ENCODE data around the gene EEF1A2.

EEF1A2 gene

DNA sequence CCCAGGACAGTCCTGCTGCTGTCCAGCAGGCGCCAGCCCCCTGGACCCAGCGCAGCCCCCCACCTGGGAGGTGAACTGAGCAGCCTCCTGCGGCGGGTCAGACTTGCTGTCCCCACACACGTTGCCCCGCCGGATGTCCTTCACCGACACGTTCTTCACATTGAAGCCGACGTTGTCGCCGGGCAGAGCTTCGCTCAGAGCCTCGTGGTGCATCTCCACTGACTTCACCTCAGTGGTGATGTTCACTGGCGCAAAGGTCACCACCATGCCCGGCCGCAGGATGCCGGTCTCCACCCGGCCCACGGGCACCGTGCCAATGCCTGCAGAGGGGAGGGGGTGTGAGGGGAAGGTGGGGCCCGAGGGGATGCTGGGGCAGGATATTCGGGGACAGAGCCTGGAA lies 8.5 kb downstream of the EEF1A2 start:
- POLR2A ChIA-PET: no interaction called here
- TF ChIP-seq NFRKB (IDR thresholded peaks at IDR 0.05) (no peak), FOXA1 (IDR thresholded peaks at IDR 0.05) (no peak), TARDBP (IDR thresholded peaks at IDR 0.05) (no peak), L3MBTL2 (conservative IDR thresholded peaks at IDR 0.05) (no peak)
- CTCF ChIA-PET: no interaction called here
- DNase-seq (ENCODE audit: extremely low spot score): no peak

DNA sequence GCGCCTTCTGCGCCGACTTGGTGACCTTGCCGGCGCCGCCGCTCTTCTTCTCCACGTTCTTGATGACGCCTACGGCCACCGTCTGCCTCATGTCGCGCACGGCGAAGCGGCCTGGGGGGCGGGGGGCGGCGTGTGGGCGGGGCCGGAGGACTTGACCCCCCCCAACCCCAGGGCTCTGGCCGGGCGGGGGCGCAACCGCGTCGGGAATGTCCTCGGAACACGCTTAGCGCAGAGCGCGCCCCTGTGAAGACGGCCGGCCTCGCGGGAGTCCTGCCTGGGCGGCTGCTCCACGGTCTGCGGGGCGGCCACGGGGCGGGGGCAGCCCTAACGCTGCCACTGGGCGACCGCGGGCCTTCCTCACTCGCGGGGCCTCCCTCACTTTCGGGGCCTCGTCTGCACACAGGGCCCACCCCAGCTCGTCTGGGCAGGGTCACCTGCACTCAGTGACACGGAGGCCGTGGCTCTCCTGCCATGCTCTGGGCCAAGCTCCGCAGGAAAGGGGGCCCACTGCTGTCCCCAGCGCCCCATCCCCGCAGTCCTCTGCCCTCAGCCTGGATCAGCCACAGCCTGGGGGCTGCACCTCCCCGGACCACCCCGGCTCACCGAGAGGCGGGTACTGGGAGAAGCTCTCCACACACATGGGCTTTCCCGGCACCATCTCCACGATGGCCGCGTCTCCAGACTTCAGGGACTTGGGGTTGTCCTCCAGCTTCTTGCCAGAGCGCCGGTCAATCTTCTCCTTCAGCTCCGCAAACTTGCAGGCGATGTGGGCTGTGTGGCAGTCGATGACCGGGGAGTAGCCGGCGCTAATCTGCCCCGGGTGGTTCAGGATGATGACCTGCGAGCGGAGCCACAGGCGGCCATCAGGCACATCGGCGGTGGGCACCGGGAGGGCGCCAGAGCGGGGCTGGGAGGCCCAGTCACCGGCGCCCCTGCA lies 10.3 kb downstream of the EEF1A2 start:
- CTCF ChIA-PET: no interaction called here
- POLR2A ChIA-PET: no interaction called here
- no peak for DNase-seq (ENCODE audit: extremely low spot score)
- no peak for TF ChIP-seq TARDBP (IDR thresholded peaks at IDR 0.05)
- no peak for TF ChIP-seq ARNT (IDR thresholded peaks at IDR 0.05)
- no peak for TF ChIP-seq SP1 (IDR thresholded peaks at IDR 0.05)
- no peak for TF ChIP-seq CTBP1 (IDR thresholded peaks at IDR 0.05; ENCODE audit: borderline replicate concordance)
- TF ChIP-seq FOXA1 (IDR thresholded peaks at IDR 0.05): no peak
- no peak for TF ChIP-seq PKNOX1 (IDR thresholded peaks at IDR 0.05)
- TF ChIP-seq LEF1 (IDR thresholded peaks at IDR 0.05; ENCODE audit: borderline replicate concordance): no peak
- TF ChIP-seq FOXK2 (IDR thresholded peaks at IDR 0.05): no peak
- TF ChIP-seq HDGF (IDR thresholded peaks at IDR 0.05; ENCODE audit: borderline replicate concordance): no peak
- TF ChIP-seq ZNF384 (IDR thresholded peaks at IDR 0.05): no peak
- TF ChIP-seq NFRKB (IDR thresholded peaks at IDR 0.05): no peak
- TF ChIP-seq FOXM1 (IDR thresholded peaks at IDR 0.05; ENCODE audit: borderline replicate concordance): no peak
- no peak for TF ChIP-seq SUZ12 (IDR thresholded peaks at IDR 0.05)
- no peak for TF ChIP-seq BHLHE40 (IDR thresholded peaks at IDR 0.05; ENCODE audit: borderline replicate concordance)
- TF ChIP-seq L3MBTL2 (conservative IDR thresholded peaks at IDR 0.05): no peak
- TF ChIP-seq ELF4 (IDR thresholded peaks at IDR 0.05): no peak

GRCh38 chr20:63487781-63488241 lies 11.1 kb downstream of the EEF1A2 start:
- ChIA-PET POLR2A (no interaction called here), CTCF (no interaction called here)
- TF ChIP-seq FOXA1 (IDR thresholded peaks at IDR 0.05) (no peak), L3MBTL2 (conservative IDR thresholded peaks at IDR 0.05) (no peak), NFRKB (IDR thresholded peaks at IDR 0.05) (no peak), CTBP1 (IDR thresholded peaks at IDR 0.05; ENCODE audit: borderline replicate concordance) (no peak), SUZ12 (IDR thresholded peaks at IDR 0.05) (no peak), FOXK2 (IDR thresholded peaks at IDR 0.05) (no peak)
- DNase-seq (ENCODE audit: extremely low spot score): no peak

GRCh38 chr20:63487116-63487764 lies 11.6 kb downstream of the EEF1A2 start:
- TF ChIP-seq ARNT (IDR thresholded peaks at IDR 0.05) (no peak), FOXA1 (IDR thresholded peaks at IDR 0.05) (no peak), L3MBTL2 (conservative IDR thresholded peaks at IDR 0.05) (no peak), HDGF (IDR thresholded peaks at IDR 0.05; ENCODE audit: borderline replicate concordance) (no peak), TARDBP (IDR thresholded peaks at IDR 0.05) (no peak), NFRKB (IDR thresholded peaks at IDR 0.05) (no peak), PKNOX1 (IDR thresholded peaks at IDR 0.05) (no peak), ELF4 (IDR thresholded peaks at IDR 0.05) (no peak), FOXM1 (IDR thresholded peaks at IDR 0.05; ENCODE audit: borderline replicate concordance) (no peak), SP1 (IDR thresholded peaks at IDR 0.05) (no peak), BHLHE40 (IDR thresholded peaks at IDR 0.05; ENCODE audit: borderline replicate concordance) (no peak), CTBP1 (IDR thresholded peaks at IDR 0.05; ENCODE audit: borderline replicate concordance) (no peak), FOXK2 (IDR thresholded peaks at IDR 0.05) (no peak), LEF1 (IDR thresholded peaks at IDR 0.05; ENCODE audit: borderline replicate concordance) (no peak), ZNF384 (IDR thresholded peaks at IDR 0.05) (no peak), SUZ12 (IDR thresholded peaks at IDR 0.05) (no peak)
- ChIA-PET CTCF (no interaction called here), POLR2A (interaction anchor here (1.0 kb wide), 1 partner anchor 34 kb away, joined by 3 read pairs; no protein-coding TSS in a partner anchor)
- no peak for DNase-seq (ENCODE audit: extremely low spot score)

- TF ChIP-seq SUZ12 (IDR thresholded peaks at IDR 0.05) (no peak), LEF1 (IDR thresholded peaks at IDR 0.05; ENCODE audit: borderline replicate concordance) (no peak), NFRKB (IDR thresholded peaks at IDR 0.05) (no peak), HDGF (IDR thresholded peaks at IDR 0.05; ENCODE audit: borderline replicate concordance) (no peak), FOXK2 (IDR thresholded peaks at IDR 0.05) (no peak), SP1 (IDR thresholded peaks at IDR 0.05) (no peak), PKNOX1 (IDR thresholded peaks at IDR 0.05) (no peak)
- CTCF ChIA-PET: no interaction called here
Measured at GRCh38 chr20:63486300-63486855, 12.5 kb downstream of the EEF1A2 start.

More at GRCh38 chr20:63486300-63486855, 12.5 kb downstream of the EEF1A2 start:
- POLR2A ChIA-PET: interaction anchor here (1.0 kb wide), 1 partner anchor 35 kb away, joined by 3 read pairs; no protein-coding TSS in a partner anchor
- no peak for DNase-seq (ENCODE audit: extremely low spot score)

All from HEK293T (cell line).